Fibroblast of skin of scalp (primary cell): ENCODE results near the gene ATP6V1D. TPM values are rescaled to one million over a fixed set of nuclear protein-coding genes. Genes with fewer than 3 reads are reported as not detected.
"Not testable (repeated sequence)": the region's sequence is repeated elsewhere in the genome, so short reads cannot be mapped to it uniquely, and the experiment has no call there.

ENCODE experiments used
- DNase-seq: peaks from one replicate; pipeline ENCODE4 v3.0.0-alpha.2; 2013
- polyA plus RNA-seq, 2 experiments: library from polyadenylated mRNA; unstranded; fragments of 120-200 nt; gene quantifications; one replicate each; pipeline ENCODE4 v1.2.1, GENCODE V29; 2013; ENCODE audit not compliant: insufficient read length in 2 of 2

ATP6V1D gene
- 106 TPM for polyA plus RNA-seq (2013, experiment 1 of 2; ENCODE audit: insufficient read length)
- 108 TPM for polyA plus RNA-seq (2013, experiment 2 of 2; ENCODE audit: insufficient read length)

DNA sequence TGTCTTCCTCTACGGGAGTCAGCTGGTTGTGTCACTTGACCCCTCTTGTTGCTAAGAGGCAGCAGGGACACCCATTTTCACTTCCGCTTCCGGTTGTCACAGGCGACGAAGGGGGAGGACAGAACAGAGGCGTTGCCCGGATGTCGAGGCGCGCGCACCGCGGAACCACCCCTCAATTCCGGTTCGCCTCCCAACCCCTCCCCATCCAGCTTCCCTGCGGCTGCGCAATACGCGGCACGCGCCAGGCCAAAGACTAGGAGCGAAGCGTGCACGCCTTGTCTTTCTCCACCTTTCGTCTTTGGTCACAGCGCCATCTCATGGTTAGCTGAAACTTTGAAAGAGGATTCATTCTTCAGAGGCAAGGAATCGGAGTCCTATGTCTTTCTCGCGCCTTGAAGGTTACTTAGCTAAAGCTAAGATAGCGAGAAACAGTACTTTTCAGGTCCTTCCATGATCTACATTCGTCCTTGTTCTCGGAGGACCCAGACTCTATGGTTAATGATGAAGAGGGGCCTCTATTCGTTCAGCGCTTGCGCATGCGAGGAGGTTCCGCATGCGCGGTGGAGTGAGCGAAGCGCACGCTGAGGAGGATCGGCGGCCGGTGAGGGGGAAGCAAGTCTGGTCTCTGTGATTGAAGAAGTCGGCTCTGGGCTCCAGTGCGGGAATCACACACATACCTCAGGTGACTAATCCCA lies at the start of gene ATP6V1D, which contains the start of gene EIF2S1:
Gene ATP6V1D, minus strand, starts transcription at position 30 of the 695 bp plus-strand sequence. CDS start 106 bp downstream, outside the sequence.
Gene EIF2S1, plus strand, starts transcription at position 554 of the 695 bp plus-strand sequence. CDS start 4,440 bp downstream, outside the sequence.
- DNase-seq = peak; percentile 100

DNA sequence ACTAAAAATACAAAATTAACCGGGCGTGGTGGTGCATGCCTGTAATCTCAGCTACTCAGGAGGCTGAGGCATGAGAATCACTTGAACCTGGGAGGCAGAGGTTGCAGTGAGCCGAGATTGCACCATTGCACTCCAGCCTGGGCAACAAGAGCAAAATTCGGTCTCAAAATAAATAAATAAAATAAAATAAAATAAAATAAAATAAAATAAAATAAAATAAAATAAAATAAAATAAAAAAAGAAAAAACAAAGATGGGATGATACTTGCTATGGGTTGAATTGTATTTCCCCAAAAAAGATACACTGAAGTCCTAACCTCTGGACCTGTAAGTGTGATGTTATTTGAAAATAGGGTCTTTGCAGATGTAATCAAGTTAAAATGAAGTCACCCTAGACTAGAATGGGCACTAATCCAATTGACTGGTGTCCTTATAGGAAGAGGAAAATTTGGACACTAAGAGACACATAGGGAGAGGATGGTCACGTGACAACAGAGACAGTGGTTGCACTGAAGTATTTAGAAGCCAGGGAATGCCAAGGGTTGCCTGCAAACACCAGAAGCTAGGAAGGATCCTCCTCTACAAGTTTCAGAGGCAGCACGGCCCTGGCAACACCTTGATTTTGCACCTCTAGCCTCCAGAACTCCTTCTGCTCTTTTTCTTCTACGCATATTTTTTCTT lies 48.7 kb upstream of the ATP6V1D start:
- DNase-seq = not testable (repeated sequence)

DNA sequence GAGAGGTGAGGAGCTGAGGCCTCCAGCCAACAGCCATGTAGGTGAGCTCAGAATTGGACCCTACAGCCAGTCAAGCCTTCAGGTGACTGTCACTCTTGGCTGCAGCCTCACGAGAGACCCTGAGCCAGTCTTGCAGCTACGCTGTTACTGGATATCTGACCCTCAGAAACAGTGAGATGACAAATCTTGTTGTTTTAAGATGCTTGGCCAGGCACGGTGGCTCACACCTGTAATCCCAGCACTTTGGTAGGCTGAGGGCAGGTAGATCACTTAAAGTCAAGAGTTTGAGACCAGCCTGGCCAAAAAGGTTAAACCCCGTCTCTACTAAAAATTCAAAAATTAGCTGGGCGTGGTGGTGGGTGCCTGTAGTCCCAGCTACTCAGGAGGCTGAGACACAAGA lies 46.2 kb upstream of the ATP6V1D start:
- DNase-seq = no peak

DNA sequence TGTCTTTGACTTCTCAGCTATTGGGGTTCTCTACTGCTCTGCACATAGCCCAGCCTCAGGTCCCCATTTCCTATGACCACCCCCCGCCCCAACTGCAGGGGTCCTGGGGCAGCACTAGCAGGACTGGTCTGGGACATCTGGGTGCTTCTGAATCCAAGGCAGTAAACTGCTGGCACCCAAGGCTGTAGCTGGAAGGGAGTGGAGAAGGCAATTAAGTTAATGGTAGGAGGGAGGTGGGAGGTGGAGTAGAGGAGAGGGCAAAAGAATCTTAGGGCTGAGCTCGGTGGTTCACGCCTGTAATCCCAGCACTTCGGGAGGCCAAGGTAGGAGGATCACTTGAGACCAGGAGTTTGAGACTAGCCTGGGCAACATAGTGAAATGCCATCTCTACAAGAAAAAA lies 40.8 kb upstream of the ATP6V1D start:
- no peak for DNase-seq

DNA sequence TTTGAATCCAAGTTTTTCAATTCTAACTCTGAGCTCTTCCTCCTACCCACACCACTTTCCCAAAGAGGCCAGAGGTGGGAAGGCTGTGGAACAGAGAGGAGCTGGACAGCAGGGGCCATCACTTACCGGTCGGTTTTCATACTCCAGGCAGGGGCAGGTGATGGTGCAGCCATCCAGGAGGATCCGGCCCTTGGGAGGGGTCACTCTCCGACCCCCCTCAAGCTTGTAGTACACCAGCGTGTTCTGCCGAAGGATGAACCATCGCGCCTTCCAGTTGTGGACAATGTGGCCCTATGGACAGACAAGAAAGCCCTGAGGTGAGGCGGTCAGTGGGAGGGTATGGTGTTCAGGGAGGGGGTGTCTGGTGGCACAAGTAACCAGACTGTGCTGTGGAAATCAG lies 37.9 kb upstream of the ATP6V1D start:
- no peak for DNase-seq

DNA sequence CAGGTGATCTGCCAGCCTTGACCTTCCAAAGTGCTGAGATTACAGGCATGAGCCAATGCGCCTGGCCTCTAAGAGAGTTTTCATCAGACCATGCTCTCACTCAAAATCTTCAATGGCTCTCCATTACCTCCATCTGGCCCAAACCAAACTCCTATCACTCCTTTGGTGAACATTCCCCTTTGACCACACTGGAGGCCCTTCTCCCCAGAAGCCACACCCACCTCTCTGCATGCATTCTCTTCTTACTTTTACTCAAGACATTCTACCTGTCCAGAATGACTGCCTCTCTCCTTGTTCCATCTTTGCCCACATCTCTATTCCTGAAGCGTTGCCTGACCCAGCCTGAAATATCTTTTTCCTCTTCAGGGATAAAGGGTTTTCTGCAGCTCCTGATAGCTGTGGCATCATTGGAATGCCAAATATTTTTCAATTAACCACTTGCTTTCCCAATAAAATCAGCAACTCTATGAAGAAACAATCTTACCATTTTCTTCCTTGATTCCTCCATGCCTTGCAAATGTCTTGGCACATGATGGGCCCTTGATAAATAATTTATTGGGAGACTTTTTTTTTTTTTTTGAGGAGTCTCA lies 36.9 kb upstream of the ATP6V1D start:
- peak; percentile 58 for DNase-seq

DNA sequence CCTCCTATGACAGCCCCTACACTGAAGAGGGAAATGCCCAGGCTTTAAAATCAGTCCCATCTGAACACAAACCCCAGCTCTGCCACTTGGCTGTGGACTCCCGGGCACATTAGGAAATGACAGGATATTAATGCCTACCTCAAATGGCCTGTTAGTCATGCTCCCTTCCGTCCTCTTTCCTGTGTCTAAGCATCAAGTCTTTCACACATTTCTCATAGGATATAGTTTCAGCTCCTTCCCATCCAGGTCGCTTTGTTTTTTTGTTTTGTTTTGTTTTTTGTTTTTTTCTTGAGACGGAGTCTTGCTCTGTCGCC lies 36.2 kb upstream of the ATP6V1D start:
- no peak for DNase-seq

DNA sequence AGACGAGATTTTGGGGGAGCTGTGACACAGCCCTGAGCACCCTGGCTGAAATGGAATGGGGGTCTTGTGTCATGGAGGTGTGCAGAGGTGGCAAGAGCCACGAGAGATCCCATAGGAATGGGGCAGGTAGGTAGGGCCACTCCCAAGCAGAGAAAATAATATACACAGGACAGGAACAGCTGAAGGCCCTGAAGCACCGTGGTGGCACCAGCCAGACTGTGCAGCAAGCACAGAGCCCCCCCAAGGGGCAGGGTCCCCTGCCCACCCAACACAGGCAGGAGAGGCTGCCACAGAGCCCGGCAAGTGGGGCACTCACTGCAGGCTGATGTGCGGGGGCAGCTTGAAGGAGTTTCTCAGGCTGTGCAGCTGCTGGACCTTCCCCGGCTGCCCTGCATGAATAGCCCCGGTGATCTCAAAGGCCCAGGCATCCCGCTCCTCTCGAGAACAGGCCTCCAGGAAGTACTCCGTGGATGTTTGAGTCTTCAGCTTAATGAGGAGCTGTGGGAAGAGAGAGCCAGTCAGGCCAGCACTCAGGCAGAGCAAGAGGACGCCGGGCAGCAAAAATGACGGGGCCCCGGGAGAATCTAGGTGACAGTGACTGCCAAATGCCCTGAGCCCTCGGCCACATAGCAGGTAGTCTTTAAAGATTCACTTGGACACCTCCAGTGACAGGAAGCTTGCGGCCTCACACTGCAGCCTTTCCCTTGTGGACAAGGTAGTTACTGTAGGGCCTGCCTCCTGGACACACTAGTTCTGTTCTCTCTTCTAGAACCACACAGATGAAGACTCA lies 35.7 kb upstream of the ATP6V1D start:
- no peak for DNase-seq

DNA sequence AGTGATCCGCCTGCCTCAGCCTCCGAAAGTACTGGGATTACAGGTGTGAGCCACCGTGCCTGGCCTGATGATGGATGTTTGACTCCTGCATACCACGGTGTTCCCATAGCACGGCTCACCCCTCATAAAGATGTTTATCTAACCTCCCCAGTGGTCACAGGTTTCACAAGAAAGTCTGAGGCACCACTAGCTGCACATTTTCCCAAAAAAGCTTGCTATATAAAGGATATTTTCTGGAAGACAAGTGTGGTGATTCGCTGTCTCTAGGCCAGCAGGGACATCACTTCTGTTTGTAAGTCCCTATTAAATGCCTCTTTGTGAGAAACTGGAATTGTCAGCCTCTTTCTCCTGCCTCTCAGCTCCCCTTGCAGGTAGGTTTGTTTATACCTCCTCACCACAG lies 34.1 kb upstream of the ATP6V1D start:
- no peak for DNase-seq

DNA sequence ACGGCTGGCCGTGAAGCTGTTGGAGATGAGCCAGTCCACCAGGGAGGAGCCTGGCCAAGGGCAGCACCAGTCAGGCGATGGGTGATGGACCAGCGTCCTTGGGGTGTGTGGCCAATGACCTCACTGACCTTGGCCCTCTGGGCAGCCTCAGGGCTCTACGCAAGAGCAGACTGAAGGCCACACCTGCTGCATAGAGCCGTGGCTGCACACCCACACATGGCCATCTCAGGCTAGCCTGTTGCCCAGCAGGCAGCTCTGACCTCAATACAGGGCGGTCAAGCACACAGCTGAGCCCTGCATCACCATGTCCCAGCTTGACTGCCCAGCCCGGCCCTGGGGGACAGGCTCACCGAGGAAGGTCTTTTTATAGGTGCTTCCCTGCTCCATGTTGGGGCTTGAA lies 33.2 kb upstream of the ATP6V1D start:
- no peak for DNase-seq

DNA sequence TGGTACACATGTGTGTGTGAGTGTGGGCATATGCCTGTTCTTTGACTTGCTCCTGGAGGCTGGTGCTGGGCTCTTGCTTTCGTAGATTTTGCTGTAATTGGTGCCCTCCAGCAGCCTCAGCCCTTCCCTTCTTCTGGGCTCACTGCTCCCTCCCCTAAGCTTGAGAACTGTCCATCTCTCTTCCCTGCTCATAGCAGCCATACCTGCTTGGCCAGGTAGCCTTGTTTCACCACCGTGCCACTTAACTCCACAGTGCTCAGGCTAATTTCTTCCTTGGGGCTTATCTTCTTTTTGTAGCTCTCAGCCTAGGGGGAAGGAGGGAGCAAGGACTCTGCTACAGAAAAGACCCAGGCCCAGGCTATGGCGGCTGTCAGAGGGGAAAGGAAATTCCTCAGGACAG lies 32.5 kb upstream of the ATP6V1D start:
- no peak for DNase-seq

DNA sequence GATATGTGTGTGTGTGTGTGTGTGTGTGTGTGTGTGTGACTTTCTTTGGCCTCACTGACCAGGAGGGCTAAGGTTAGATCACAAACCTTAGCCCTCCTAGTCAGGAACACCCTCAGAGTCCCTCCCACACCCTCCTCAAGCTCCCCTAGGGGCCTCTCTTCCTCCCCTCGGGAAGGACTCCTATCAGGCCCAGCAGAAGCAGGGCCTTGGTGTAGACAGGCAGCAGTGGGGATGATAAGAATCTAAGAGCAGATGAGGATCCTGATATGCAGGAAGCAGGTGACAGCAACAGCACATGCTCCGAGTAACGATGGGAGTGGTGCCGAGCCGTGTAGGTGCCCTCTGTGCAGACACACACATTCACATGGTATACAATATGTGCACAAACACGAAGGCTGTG lies 31.7 kb upstream of the ATP6V1D start:
- no peak for DNase-seq

DNA sequence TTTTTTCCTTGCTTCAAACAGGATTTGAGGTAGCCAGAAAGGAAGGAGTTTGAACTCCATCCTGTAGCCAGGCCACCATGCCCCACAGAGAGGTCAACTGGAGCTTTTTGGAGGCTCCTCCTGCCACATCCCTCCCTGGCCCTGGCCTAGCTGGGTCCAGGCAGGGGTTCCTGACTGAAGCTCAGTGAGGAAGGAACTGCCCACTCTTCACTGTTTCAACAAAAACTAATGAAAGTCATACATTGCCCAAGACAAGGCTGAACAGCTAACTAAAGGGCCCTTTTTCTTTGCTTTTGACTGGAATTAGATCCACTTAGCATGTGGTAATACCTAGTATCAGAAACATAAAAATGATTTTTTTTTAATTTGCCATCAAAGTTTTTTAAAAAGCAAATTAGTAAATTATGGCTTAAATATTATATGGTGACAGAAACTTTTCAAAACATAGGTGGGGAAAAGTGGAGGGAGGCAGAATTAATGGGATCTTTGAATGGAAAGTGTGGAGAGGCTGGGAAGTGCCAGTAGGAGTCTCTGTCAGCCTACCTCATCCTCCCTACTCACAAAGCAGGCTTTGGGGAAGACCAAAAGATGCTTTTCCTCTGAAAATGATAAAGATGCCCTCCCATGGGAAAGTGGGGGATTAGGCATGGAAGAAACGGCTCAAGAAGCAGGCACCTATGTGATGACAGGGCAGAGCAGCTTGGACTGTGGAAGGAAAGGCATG lies 30.4 kb upstream of the ATP6V1D start:
- no peak for DNase-seq

DNA sequence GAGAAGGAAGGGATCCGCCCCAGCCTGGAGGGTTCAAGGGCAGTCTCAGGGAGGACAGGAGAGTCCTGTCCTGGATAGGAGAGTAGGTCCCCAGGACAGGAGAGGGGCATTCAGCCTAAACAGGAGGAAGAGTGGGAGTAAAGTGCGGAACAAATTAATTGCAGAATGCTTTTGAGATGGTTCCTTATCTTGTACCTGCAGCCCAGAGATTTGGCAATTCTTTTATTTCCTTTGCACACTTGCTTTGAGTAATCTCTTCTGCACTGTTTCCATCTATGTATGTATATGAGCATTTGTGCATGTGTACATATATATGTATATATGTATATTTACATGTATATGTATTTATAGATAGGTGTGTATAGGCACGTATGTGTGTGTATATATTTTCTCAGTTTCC lies 29.7 kb upstream of the ATP6V1D start:
- DNase-seq = no peak

DNA sequence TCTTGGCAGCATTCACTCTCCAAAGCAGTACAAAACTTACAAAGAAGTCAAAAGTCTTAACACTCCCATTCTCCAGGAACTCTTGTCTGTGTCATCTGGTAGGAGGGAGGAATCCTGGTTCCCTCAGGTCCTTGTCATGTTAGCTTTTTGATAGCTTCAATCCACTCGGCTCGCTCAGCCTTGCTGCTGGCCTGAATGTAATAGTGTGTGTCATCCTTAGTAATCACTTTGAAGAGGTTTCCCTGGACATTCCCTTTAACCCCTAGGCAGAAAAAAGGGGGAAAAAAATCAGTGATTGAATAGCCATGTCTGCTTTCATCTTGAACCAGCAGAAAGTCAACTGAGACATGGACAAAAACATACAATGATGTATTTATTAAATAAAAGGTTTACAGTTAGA lies 27.6 kb upstream of the ATP6V1D start:
- no peak for DNase-seq

DNA sequence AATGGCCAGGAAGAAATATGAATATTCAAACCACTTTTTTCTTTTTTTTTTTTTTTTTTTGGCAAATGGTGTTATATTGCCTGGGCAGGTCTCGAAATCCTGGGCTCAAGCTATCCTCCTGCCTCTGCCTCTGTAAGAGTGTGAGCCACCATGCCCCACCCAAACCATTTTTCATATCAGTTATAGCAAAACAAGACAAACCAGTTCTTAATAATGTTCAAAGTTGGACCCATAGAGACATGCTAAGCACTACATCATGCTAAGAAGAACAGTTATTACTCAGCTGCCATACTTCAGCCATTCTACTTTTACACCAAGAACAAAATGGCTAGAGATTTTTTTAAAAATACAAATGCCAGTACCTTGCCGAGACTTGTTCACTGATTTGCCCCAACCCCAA lies 26.0 kb upstream of the ATP6V1D start:
- no peak for DNase-seq

DNA sequence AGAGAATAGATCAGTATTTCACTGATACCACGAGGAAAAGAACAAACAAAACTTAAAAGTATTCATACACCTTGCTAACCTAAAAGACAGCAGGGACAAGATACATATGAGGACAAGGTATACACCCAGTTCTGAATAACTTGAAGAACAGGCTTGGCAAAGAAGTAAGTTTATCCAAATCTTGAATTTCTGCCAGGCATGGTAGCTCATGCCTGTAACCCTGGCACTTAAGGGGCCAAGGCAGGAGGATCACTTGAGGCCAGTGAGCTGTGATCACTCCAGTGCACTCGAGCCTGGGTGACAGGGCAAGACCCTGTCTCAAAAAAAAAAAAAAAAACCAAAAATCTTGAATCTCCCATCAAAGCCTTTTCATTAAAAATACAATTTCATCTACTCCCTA lies 25.5 kb upstream of the ATP6V1D start:
- DNase-seq = no peak

DNA sequence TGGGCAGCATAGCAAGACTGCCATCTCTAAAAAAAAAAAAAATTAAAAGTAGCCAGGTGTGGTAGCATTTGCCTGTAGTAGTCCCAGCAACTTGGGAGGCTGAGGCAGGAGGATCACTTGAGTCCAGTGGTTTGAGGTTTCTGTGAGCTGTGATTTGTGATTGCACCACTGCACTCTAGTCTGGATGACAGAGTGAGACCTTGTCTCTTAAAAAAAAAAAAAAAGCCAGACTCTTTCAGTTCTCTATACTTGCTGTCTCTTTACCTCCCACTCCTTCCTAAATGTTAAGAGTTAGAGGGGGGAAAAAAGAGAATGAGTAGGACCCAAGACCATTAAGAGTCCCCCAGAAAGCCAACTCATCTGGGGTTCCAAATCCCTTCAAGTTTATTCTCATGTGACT lies 18.3 kb upstream of the ATP6V1D start:
- DNase-seq = no peak

DNA sequence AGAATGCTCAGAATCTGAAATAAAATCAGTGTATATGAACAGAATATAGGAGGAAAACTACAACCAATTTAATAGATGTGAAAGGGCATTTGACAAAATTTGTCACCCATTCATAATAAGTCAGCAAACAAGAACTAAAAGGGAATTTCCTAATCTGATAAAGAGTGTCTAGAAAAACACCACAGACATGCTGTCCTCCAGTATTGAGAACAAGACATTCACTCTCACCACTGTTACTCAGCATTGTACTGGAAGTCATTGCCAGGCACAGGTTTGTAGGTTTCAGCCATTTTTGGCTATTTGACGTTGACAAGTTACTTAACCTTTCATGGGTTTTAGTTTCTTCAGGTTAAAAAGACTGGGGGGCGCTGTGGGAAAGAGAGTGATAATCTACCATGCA lies 13.7 kb upstream of the ATP6V1D start:
- DNase-seq = no peak

DNA sequence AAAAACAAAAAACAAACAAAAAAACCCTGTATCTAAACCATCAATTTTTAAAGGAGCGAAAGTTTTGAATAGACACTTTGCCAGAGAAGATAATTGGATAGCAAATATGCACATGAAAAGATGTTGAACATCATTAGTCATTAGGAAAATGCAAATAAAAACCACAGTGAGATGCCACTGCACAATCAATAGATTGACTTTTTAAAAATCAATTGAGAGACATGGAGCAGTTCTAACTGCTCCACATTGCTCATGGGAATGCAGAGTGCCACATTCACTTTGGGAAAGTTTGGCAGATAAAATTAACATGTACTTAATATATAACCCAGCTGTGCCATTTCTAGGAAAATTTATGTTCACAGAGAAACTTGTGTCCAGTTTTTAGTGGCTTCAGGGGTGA lies 13.2 kb upstream of the ATP6V1D start:
- no peak for DNase-seq

DNA sequence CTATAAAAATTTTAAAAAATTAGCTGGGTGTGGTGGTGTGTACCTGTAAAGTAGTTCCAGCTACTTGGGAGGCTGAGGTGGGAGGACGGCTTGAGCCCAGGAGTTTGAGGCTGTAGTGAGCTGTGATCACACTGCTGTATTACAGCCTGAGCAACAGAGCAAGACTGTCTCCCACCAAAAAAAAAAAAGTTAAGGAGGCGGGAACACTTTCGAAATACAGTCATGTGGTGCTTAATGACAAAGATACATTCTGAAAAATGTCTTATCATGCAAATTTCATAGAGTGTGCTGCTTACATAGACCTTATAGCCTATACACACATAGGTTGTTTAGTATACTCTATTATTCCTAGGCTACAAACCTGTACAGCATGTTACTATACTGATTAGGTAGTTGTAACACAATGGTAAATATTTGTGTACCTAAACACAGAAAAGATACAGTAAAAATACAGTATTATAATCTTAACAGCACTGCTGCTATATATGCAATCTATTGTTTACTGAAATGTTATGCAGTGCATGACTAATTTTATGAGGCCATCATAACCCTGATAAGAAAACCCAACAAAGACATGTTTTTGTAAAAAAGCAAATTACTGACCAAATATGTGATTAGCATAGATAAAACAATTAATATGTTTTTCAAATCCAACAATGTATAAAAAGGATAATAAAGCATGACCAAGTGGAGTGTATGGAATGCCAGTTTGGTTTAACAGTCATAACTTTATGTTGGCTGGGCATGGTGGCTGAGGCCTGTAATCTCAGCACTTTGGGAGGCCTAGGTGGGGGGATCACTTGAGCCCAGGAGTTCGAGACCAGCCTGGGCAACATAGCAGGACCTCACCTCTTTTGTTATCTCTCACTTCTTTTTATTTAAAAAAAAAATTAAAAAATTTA lies 11.9 kb upstream of the ATP6V1D start:
- no peak for DNase-seq
